Measurements from ENCODE around the gene SMAD5. TPM values are rescaled to one million over a fixed set of nuclear protein-coding genes. Genes with fewer than 3 reads are reported as not detected.

SMAD5 gene
- 10 to 100 TPM in 1 of 3 donors, 1 to 10 TPM in 2; 3.5 to 10.1 (median 6.0) TPM for total RNA-seq

DNA sequence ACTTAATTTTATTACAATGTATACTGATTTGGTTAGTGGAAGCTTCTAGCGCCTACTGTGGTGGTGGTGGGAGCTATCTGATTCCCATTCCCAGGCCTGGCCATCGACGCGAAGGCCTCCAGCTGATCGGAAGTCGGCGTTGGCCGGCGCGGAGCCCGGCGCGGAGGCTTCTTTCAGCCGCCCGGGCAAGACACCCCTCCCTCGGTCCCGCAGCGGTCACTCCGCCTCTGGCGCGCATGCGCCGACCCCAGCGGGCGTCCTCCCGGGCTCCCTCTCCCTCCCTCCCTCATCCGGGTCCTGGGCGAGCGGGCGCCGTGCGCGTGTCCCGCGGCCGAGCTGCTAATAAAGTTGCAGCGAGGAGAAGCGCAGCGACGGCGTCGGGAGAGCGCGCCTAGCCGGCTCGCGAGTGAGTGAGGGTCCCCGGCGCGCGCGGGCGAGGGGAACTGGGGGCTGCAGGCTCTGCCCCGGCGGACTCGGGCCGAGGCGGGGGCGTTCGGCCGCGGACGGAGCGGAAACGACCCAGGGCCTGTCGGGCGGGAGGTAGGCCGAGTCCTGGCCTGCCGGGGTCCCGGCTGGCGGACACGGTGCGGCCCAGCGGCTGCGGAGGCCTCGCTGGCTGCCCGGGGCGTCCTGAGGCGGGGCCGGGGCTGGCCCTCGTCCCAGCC, at the start of gene SMAD5:
TSS of gene SMAD5 (plus strand) at position 289 of the 665 bp plus-strand sequence. CDS start 20,916 bp downstream, outside the sequence.
- H3K4me1 Mint-ChIP-seq (ENCODE audit: low read depth): peaks cover 24% of the 10 kb centered on the region
- peaks cover 37% of the 10 kb centered on the region for H3K27me3 Mint-ChIP-seq (ENCODE audit: low read depth)
- H3K9me3 Mint-ChIP-seq: no peaks in the 10 kb centered on the region

DNA sequence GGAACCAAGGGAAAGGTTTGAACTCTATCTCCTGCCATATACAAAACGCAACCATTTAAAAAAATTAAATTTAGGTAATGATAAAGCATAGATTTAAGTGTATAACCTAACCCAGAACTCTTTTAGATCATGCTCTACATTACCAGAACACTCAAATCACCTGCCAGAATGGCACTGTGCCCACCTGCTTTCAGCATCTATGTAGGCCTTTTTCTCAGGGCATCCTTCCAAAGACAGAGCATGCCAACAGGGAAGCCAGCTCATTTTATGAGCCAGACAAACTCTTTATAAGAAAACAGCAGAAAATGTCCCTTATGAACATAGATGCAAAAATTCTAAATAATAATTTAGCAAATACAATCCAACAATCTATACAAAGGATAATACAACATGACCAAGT, 47.9 kb upstream of the SMAD5 start:
- Mint-ChIP-seq H3K4me1 (ENCODE audit: low read depth) (peaks cover 11% of the 10 kb centered on the region), H3K4me3 (no peak overlapping the region), H3K9me3 (no peaks in the 10 kb centered on the region), H3K36me3 (ENCODE audit: insufficient read depth) (no peaks in the 10 kb centered on the region), H3K27me3 (ENCODE audit: low read depth) (peaks cover 19% of the 10 kb centered on the region)
- ATAC-seq: no peak
- DNase-seq: no peak

More for the DNA sequence above, at the start of gene SMAD5:
- DNase-seq: peak; percentile 64
- Mint-ChIP-seq H3K4me3 (peak within 1 kb of the TSS; percentile 83), H3K36me3 (ENCODE audit: insufficient read depth) (peaks cover 1% of the 10 kb centered on the region)
- peak; percentile 79 to 86 for ATAC-seq

DNA sequence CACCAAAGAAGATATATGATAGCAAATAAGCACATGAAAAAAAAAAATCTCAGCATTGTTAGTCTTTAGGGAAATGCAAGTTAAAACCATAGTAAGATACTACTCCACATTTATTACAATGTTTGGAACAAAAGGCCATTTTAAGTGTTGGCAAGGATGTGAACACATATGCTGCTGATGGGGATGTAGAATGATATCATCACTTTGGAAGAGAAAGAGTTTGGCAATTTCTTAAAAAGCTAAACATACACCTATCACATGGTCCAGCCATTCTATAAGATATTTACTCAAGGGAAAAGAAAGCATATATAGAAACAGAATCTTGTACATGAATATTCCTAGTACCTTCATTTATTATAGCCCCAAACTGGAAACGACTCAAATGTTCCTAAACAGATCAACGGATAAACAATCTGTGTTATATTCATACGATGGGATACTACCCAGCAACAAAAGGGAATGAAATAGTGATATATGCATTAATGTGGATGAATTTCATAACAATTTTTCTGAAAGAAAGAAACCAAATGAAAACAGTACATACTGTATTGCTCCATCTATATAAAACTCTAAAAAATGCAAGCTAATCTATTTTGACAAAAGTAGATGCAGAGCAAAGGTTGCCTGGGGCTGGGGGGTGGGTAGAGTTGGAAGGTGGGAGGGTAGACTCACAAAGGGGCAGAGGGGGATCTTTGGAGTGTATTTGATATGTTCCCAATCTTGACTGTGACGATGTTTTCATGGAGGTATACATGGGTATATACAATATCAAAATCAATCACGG, 45.7 kb upstream of the SMAD5 start:
- DNase-seq (no peak), ATAC-seq (no peak)
- no peaks in the 10 kb centered on the region for H3K36me3 Mint-ChIP-seq (ENCODE audit: insufficient read depth)
- H3K4me3 Mint-ChIP-seq: no peak overlapping the region
- H3K9me3 Mint-ChIP-seq: no peaks in the 10 kb centered on the region
- no peaks in the 10 kb centered on the region for H3K4me1 Mint-ChIP-seq (ENCODE audit: low read depth)
- H3K27me3 Mint-ChIP-seq (ENCODE audit: low read depth): peaks cover 2% of the 10 kb centered on the region

DNA sequence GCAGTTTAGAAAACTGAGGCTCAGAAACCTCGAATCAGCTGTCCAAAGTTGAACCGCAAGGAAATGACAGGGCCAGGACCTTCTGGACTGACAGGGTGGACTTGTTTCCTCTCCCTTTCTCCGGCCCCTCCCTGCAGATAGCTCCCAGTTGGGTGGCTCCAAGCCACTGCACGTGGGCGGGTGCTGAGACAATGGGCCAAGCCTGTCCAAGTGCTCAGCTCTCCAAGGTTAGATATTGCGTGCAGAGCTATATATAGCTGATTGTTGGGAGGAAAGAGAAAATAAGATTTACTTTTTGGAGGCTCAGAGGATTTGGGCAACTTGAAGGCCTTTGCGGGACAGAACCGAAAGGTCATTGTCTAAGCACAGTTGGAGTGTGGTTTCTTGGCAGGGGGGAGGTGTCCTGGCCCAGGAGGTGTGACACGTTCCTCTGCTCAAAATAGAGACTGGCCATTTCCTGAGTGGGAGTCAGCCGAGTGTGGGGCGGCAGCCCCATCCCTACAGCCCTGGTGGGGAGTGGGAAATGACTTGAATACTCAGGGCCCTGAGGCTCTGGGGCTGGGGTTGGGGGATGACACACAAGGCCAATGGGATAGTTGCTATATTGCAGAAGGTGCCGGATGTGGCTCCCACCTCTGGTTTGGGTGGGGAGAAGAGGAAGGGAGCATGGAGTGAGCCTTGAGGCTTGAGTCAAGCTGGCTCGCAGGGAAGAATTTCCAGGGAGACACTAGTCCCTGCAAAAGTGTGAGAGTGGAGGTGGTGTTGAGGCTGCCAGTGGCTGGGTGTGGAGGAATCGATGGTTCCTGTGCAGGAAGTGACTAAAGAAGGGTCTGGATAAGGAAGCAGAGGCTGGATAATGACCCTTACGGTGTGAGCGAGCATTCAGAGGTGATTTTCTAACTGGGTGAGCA, 44.4 kb upstream of the SMAD5 start:
- H3K27me3 Mint-ChIP-seq (ENCODE audit: low read depth): peaks cover 2% of the 10 kb centered on the region

DNA sequence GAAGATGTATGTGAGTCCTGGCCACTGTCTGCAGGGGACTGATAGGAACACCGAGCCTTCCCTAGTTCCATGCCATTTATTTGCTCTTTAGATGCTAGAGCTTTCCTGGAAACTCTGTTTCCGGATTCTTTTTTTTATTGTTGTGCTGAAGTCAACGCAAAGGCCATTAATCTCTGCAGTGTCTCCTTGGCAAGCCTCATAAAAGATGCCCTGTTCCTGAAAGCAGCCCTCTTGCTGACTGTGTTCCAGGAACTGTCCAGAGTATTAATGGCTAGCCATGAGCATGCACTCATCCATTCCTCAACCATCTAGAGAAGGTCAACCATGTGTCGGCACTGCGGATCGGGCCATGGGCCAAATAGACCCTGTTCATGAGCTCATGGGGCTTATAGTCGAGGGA, 42.9 kb upstream of the SMAD5 start:
- Mint-ChIP-seq H3K4me1 (ENCODE audit: low read depth) (no peaks in the 10 kb centered on the region), H3K4me3 (no peak overlapping the region), H3K36me3 (ENCODE audit: insufficient read depth) (no peaks in the 10 kb centered on the region), H3K27me3 (ENCODE audit: low read depth) (peaks cover 2% of the 10 kb centered on the region), H3K9me3 (no peaks in the 10 kb centered on the region)
- DNase-seq: no peak
- no peak for ATAC-seq

More for the DNA sequence above, 44.4 kb upstream of the SMAD5 start:
- H3K36me3 Mint-ChIP-seq (ENCODE audit: insufficient read depth): no peaks in the 10 kb centered on the region
- H3K4me1 Mint-ChIP-seq (ENCODE audit: low read depth): no peaks in the 10 kb centered on the region
- H3K9me3 Mint-ChIP-seq: no peaks in the 10 kb centered on the region
- H3K4me3 Mint-ChIP-seq: no peak overlapping the region
- DNase-seq (no peak), ATAC-seq (no peak)

DNA sequence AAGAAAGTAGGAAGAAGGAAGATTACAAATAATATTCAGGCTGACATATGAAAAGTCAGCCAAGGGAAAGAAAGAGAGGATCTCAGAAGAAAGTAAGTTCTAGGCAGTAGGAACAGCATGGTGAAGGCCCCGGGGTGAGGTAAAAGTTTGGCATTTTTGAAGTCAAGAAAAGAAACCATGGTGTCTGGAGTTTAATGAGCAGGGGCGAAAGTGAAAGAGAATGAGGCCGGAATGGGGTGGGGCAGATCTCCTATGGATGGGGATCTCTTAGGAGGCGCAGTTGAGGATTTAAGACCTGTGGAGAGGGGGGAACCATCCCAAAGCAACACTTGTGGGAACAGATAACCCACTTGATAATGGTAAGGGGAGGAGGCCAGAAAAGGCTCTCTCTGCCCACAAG, 42.3 kb upstream of the SMAD5 start:
- H3K36me3 Mint-ChIP-seq (ENCODE audit: insufficient read depth): no peaks in the 10 kb centered on the region
- no peaks in the 10 kb centered on the region for H3K9me3 Mint-ChIP-seq
- ATAC-seq: no peak
- DNase-seq: no peak
- H3K4me3 Mint-ChIP-seq: no peak overlapping the region
- H3K4me1 Mint-ChIP-seq (ENCODE audit: low read depth): no peaks in the 10 kb centered on the region
- H3K27me3 Mint-ChIP-seq (ENCODE audit: low read depth): peaks cover 6% of the 10 kb centered on the region

DNA sequence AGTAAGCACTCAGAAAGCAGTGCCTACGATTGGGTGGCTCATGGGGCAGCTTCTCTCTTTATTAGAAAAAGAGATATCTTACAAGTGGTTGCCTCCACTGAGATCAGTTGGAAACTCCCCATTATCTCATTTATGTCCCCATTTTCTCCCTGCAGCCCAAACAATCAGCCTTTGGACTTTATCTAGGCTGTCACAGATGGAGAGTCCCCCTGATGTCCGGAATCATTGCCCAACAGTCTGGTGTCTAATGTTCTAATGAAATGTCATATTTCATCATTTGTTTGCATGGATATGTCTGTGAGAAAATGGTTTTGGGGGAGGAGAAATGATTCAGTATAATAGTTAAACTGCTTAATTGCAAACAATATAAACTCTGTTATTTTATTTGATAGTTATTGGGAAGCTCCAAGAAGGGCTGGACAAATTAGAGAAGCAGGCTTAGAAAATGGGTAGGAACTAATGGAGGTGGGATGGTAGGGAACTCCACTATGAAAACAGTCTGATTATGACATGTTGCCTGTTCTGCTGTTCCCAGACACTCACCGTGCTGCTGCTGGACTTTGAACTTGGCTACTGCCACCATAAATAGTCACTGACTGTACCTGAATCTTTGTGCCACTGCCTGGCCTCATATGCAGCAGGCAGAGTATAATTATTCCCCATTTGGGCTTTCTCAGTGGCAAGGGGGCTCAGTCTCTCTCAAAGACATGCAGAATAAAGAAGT, 38.3 kb upstream of the SMAD5 start:
- no peaks in the 10 kb centered on the region for H3K36me3 Mint-ChIP-seq (ENCODE audit: insufficient read depth)
- no peaks in the 10 kb centered on the region for H3K9me3 Mint-ChIP-seq
- DNase-seq (no peak), ATAC-seq (no peak)
- H3K4me1 Mint-ChIP-seq (ENCODE audit: low read depth): no peaks in the 10 kb centered on the region
- no peak overlapping the region for H3K4me3 Mint-ChIP-seq
- H3K27me3 Mint-ChIP-seq (ENCODE audit: low read depth): peaks cover 8% of the 10 kb centered on the region

DNA sequence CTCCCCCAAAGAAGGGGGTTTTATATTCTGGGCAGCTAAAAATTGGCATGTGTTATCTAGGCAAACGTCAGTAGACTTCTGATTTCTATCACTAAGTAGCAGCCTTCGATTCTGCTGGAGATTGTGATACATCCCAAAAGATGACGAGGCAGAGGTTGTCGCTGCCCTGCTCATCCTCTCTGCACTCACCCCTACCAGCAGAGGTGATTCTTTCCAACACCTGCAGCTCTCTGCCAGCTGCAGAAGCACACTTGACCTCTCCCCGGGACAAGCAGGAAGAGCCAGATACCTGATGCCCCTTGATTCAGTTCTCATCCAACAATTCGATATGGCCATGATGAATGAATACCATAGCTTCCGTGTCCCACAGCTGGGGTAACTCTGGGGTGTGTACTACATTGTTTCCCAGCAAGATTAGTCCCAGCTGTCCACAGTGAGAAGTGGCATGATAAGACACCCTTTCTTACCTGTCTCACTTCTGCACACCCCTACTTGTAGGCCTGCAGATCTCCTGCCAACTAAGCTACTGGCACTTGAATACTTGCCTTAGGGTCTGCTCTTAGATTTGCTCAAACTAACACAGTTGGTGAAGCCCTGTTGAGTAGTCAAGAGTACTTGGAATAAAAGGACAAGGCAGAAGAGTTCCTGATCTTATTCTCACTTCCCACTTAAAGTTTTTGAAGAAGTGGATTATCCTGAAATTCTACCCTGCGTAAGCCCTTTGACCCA, 37.6 kb upstream of the SMAD5 start:
- ATAC-seq (no peak), DNase-seq (no peak)
- no peaks in the 10 kb centered on the region for H3K4me1 Mint-ChIP-seq (ENCODE audit: low read depth)
- H3K27me3 Mint-ChIP-seq (ENCODE audit: low read depth): peaks cover 8% of the 10 kb centered on the region
- H3K9me3 Mint-ChIP-seq: no peaks in the 10 kb centered on the region
- no peaks in the 10 kb centered on the region for H3K36me3 Mint-ChIP-seq (ENCODE audit: insufficient read depth)
- H3K4me3 Mint-ChIP-seq: no peak overlapping the region

DNA sequence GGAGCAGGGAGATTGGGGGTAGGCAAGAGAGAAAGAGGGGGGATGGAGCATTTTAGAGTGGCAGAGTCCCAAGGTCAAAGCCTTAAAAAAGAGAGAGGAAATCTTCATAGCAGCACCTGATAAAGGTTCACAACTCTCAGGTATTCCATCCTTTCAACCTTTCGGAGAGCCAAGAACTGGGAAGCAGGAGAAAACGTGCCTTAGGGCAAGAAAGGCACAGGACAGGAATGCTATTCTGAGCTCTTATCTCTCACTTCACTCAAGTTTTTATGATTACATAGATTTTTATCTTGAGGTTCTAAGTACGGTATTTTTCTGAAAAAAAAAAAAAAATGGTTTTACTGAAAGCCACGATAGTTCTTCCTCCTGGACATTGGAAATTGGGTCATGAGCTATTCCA, 34.5 kb upstream of the SMAD5 start:
- ATAC-seq: no peak
- H3K9me3 Mint-ChIP-seq: no peaks in the 10 kb centered on the region
- no peak overlapping the region for H3K4me3 Mint-ChIP-seq
- no peaks in the 10 kb centered on the region for H3K36me3 Mint-ChIP-seq (ENCODE audit: insufficient read depth)
- DNase-seq: no peak
- H3K4me1 Mint-ChIP-seq (ENCODE audit: low read depth): no peaks in the 10 kb centered on the region
- peaks cover 8% of the 10 kb centered on the region for H3K27me3 Mint-ChIP-seq (ENCODE audit: low read depth)

DNA sequence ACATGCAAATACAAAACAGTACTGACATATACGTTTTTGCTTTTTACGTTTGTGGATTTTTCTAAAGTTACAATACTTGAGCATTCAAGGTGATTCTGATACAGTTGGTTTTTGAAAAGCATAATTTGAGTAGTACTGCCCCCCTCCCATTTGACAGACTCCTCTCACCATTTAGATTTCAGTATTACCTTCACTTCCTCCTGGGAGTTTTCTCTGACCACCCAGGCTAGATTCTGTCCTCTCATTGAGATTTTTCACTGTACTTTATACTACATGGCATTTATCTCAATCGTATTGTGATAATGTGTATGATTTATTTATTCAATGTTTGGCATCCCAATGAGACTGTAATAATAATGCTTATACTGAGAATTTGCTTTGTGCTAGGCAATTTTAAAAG, 32.8 kb upstream of the SMAD5 start:
- peaks cover 5% of the 10 kb centered on the region for H3K27me3 Mint-ChIP-seq (ENCODE audit: low read depth)
- no peak overlapping the region for H3K4me3 Mint-ChIP-seq
- H3K4me1 Mint-ChIP-seq (ENCODE audit: low read depth): no peaks in the 10 kb centered on the region
- ATAC-seq: no peak
- DNase-seq: no peak
- no peaks in the 10 kb centered on the region for H3K36me3 Mint-ChIP-seq (ENCODE audit: insufficient read depth)
- no peaks in the 10 kb centered on the region for H3K9me3 Mint-ChIP-seq

DNA sequence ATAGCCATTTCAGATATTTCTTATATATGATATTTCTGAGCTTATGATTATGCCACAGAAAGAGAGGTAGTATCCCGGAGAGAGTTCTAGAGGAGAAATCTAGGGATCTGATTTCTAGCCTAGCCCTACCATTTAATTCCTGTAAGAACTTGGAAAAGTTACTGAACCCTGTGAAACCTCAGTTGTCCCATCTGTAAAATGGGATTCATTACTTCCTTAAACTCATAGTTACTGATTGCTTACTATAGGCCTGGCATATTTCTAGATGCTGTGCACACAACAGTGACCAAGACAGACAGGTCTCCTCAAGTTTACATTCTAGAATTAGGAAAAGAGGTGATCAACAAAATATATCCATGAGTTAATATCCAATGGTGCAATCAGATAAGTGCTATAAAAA, 30.8 kb upstream of the SMAD5 start:
- DNase-seq (no peak), ATAC-seq (no peak)
- Mint-ChIP-seq H3K27me3 (ENCODE audit: low read depth) (no peaks in the 10 kb centered on the region), H3K36me3 (ENCODE audit: insufficient read depth) (no peaks in the 10 kb centered on the region), H3K9me3 (no peaks in the 10 kb centered on the region), H3K4me3 (no peak overlapping the region), H3K4me1 (ENCODE audit: low read depth) (no peaks in the 10 kb centered on the region)

DNA sequence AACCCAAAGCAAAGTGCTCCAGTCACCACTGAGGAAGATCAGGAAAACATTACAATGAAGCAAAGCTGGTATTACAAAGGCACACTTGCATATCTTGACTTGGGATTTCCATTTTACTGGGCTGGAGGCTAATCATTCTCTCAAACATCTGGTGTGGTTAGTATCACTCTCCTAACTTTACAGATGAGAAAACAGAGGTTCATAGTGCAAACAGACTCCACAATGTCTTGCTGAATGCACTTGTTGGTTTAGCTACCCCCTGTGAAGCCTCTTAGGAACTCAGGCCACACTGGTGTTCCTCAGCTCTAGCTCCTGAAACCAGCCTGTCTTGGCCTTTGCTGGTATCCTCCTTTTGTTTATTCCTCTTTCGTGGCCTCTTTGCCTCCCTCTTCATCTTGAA, 29.5 kb upstream of the SMAD5 start:
- ATAC-seq (no peak), DNase-seq (no peak)
- no peak overlapping the region for H3K4me3 Mint-ChIP-seq
- H3K9me3 Mint-ChIP-seq: no peaks in the 10 kb centered on the region
- H3K36me3 Mint-ChIP-seq (ENCODE audit: insufficient read depth): no peaks in the 10 kb centered on the region
- no peaks in the 10 kb centered on the region for H3K4me1 Mint-ChIP-seq (ENCODE audit: low read depth)
- H3K27me3 Mint-ChIP-seq (ENCODE audit: low read depth): peaks cover 2% of the 10 kb centered on the region

DNA sequence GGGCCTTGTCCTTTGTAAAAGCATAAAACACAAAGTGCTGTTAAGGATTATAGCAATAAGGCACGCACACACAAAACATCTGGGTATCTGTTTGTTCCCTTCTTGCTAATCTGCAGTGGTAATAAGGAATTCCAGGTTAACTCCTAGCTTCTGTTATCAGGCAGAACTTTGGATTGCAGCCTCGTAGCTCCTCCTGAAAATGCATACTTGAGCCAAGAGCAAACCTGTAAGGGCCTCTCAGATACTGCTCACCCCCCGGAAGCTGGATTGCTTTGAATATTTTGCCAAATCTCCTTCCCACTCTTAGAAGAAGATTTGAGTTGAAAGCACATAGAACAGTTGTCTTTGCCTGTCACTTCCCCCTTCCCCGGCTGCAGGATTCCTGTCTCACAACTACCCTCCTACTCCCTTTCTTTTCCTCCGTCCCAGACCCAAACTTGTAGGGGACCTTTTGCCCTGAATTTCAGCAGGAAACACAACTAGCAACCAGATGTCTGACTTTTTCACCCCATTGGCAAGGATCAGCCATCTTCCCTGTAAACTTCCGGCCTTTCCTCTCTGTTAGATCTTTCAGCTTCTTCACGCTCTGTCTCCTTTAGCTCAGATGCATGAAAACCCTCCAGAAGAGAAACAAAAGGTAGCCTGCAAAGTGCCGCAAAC, 28.2 kb upstream of the SMAD5 start:
- Mint-ChIP-seq H3K4me3 (no peak overlapping the region), H3K9me3 (no peaks in the 10 kb centered on the region), H3K4me1 (ENCODE audit: low read depth) (no peaks in the 10 kb centered on the region), H3K27me3 (ENCODE audit: low read depth) (peaks cover 2% of the 10 kb centered on the region), H3K36me3 (ENCODE audit: insufficient read depth) (no peaks in the 10 kb centered on the region)
- ATAC-seq (no peak), DNase-seq (no peak)

All from activated T-cell treated with anti-CD3 and anti-CD28 coated beads, Interleukin-2, amount 50 U/mL, for 4 hours (primary cell).